GM20431 (cell line): ENCODE data around the gene TSPAN11.

Experiments used
- in situ Hi-C: fragments of 300-500 bp; cut with MseI, MboI; formaldehyde crosslinking; loops from one replicate; pipeline ENCODE4 v1.15.0; 2020; ENCODE audit warnings: low sequenced_read_pairs; ENCODE audit not compliant: unreplicated experiment

Gene TSPAN11

GRCh38 chr12:30997685-30998440 lies 71.3 kb downstream of the TSPAN11 start:
- in situ Hi-C loops, result no loop called here

GRCh38 chr12:30999011-30999410 lies 72.5 kb downstream of the TSPAN11 start:
- in situ Hi-C loops, result no loop called here

DNA sequence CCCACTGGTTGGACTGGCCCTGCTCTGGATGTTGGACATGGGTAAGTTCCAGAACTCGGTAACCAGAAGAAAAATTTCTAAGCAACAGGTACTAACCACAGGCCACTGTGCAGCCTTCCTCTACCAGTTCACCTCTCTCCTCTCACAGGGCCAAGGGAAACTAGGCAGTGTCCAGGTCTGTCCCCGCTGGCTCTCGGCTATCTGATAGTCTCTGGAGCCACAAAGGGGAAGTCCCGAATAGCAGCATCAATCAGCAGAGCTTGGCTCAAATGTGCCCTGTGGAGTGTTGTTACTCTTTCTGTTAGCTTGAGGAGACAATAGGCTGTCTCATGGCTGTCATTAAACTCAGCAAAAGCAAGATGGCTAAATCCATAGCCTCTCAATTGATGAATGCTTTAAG lies 73.2 kb downstream of the TSPAN11 start:
- in situ Hi-C loops, result no loop called here

GRCh38 chr12:31000751-31001150 lies 74.2 kb downstream of the TSPAN11 start:
- in situ Hi-C loops, result no loop called here

- in situ Hi-C loops, result no loop called here
Observed at GRCh38 chr12:31001581-31002360, 75.2 kb downstream of the TSPAN11 start.

- in situ Hi-C loops, result no loop called here
Observed at GRCh38 chr12:31002361-31002725, 75.8 kb downstream of the TSPAN11 start.

- in situ Hi-C loops, result no loop called here
Observed at GRCh38 chr12:31002999-31003398, 76.5 kb downstream of the TSPAN11 start.

DNA sequence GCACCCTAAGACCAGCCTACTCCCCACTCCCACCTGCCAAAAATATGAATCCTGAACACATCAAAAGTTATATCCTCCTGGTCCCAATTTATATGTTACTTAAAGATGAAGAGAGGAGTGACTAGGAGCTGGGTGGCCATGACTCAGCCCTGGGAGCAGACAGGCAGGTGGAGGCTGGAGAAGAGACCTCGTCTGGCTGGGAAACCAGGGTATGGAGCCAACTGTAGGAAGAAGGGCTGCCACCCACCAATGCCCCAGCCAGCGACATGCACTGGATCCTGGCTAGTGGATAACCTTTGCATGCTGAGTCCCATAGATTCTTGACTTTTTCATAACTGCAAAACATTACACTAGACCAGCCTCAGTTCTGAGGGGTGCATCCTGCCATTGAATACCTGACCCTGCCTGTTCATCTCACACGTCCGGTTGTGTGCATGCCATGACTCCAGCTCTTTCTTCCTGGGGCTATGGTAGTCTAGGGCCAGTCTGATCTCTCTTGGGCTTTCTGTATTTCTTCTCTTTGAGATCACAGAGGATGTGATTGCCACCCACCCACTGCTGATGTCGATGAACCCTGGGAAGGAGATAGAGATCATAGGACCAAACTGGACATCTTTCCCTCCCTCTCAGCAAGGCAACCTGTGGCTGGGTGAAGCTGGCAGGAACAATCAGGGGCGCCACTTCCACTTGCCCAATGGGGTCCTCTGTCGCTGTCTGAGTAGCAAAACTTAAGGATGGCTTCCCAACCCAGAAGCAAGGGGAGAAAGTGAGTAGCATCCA lies 77.5 kb downstream of the TSPAN11 start:
- in situ Hi-C loops, result no loop called here

DNA sequence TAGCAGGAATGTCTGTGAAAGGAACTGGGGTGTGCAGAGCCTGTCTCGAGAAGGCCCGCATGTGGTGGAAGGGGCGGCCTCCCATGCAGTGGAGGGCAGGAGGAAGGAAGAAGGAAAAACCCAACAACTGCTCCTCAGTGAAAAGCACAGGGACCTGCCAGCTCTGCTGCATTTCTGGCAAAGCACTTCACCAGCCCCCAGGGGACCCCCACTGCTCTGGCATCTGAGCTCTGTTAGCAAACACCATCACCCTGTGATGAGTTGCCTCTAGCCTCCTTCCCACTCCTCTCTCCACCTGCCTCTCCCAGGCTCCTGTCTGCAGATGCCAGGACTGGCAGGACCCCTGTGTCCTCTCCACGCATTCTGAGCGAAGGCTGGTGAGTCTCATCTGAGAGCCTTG lies 78.1 kb downstream of the TSPAN11 start:
- in situ Hi-C loops, result no loop called here

- in situ Hi-C loops, result no loop called here
Observed at GRCh38 chr12:31005256-31005943, 78.9 kb downstream of the TSPAN11 start.

DNA sequence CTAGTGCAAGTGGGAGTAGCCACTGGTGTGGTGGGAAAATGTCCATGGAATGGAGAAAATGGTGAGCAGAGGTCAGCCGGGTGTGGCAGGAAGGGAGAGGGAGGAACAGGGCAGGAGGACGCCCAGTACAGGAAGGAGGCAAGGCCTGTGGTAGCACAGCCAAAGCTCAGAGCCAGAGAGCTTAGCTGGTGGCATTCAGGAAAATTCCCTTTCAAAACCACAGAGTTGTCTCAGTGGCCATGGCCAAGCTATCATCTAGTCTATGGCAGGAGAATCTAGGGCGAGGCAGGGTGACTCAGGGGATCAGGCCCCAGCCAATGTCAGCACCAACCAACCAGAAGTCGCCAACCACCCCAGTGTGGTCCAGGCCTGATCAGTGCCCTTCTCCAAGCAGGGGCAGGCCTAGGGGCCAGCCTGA lies 79.4 kb downstream of the TSPAN11 start:
- in situ Hi-C loops, result no loop called here

DNA sequence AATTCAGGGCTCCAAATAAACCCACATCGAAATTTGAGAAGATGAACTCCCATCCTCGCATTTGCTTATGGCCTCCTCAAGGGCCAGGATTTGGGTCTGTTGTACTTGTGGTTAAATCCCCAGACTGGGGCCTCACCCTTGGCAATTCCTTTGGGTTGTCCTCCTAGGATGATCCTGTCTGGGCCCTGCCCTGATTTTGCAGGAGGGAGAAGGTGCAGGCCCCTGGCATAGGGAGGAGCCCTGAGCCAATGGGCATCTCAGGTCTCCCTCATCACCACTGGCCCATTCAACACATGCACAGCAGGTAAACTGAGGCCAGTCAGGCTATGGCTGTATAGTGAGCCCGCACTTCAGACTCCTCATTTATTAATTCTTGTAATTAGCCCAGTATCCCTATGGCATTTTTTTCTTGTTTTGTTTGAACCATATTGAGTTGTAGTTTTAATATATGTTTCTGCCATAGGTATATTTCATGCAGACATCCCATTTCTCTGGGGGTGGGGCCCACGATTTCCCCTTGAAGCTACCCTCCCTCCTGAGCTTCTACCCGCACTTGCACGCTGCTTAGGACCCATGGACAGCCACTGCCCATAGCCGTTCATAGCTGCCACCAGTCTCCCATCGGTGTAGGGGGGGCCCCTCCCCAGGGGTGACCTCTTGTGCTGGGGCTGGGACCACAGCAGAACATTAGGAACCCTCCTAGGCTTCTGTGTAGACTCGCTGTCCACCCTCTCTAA lies 80.0 kb downstream of the TSPAN11 start:
- in situ Hi-C loops, result no loop called here

- in situ Hi-C loops, result no loop called here
Observed at GRCh38 chr12:31007153-31007495, 80.6 kb downstream of the TSPAN11 start.

DNA sequence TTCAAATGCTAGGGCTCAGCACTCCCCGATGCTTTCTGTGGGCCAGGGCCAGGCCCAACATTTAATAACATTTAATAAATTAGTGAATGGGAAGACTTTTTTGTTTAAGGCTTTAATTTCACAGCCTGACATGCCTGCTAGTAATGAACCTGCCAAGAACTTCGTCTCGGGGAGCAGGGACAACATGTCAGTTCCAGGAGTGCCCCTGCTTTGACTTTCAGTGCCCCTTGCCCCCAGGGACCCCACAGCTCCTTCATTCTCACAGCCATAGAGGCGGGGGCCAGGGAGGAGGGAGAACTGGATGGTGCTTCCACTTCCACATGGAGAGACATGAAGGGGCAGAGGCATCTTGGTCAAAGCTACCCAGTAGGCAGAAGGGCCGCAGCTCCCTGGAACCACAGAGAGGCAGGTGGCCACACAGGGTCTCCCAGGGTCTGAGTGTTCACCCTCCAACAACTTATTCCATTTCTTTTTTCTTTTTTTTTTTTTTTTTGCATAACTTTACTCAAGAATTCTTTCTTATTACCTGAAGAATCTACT lies 81.2 kb downstream of the TSPAN11 start:
- in situ Hi-C loops, result no loop called here

- in situ Hi-C loops, result no loop called here
Observed at GRCh38 chr12:31008241-31008761, 81.8 kb downstream of the TSPAN11 start.

DNA sequence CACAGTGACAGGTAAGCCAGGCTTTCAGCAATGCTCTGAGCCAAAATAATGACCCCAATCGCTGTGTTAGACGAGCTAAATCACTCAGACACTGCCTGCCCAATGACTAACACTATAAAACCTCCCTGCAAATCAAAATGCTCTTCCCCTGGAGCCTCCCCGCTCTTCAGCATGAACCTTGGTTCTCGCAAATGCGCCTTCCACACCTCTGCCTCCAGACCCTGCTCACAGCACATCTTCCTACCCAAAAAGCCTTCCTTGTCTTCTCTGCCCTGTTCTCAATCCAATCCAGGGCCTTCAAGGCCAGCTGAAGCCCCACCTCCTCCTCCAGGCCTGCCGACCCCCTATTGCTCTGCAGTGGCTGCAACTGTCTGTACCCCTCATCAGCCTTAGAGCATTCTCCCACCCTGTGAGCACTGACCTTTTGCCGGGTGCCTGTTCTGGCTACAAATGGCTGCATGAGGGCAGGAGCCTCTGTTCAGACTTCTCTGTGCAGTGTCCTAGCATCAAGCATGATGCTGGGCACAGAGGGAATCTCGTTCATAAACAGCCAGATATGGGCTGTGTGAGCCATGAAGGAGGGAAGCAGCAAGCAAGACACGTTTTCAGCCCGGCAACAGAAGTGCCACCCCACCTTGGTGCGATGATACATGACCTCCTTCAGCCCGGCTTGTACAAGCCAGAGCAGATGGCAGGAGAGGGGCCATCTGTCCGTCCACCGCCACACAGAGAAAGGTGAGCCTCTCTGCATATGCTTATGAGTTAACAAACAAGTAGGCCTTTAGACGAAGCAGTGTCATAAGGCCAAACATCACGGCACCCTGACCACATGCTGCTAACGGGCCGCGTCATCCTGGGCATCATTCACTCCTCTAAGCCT lies 82.7 kb downstream of the TSPAN11 start:
- in situ Hi-C loops, result no loop called here

- in situ Hi-C loops, result no loop called here
Observed at GRCh38 chr12:31009976-31010375, 83.4 kb downstream of the TSPAN11 start.

GRCh38 chr12:31011336-31011735 lies 84.8 kb downstream of the TSPAN11 start:
- in situ Hi-C loops, result no loop called here
